WTC11 (cell line): ENCODE measurements around the gene WNT9B. TPM values are rescaled to one million over a fixed set of nuclear protein-coding genes. Genes with fewer than 3 reads are reported as not detected.

Source experiments
- ATAC-seq: fragments of 200-7000 bp; cut with Tn5 transposase; 2 replicates; pipeline ENCODE4 v1.10.0; 2021; ENCODE audit warnings: mild to moderate bottlenecking, moderate library complexity
- CTCF ChIA-PET: fragments of 300-600 bp; sonication (Branson Sonifier 250); formaldehyde crosslinking; loops from one replicate; lab custom pipeline; 2021; ENCODE audit warnings: antibody characterized with exemption; lab: Charles Lee
- POLR2A ChIA-PET: fragments of 350-600 bp; sonication (Branson Sonifier 250); formaldehyde crosslinking; loops from one replicate; lab custom pipeline; 2021; ENCODE audit warnings: antibody characterized with exemption; lab: Charles Lee
- DNase-seq: peaks from one replicate; pipeline ENCODE4 v3.0.0; 2021; ENCODE audit warnings: low spot score
- H3K27ac Mint-ChIP-seq: 2 replicates; pipeline ENCODE4 v1.8.0; 2021; ENCODE audit warnings: mixed read lengths
- H3K27me3 Mint-ChIP-seq: 2 replicates; pipeline ENCODE4 v1.8.0; 2021; ENCODE audit warnings: low read depth, mild to moderate bottlenecking, moderate library complexity, mixed read lengths
- H3K36me3 Mint-ChIP-seq: 2 replicates; pipeline ENCODE4 v1.8.0; 2021; ENCODE audit warnings: mixed read lengths
- H3K4me1 Mint-ChIP-seq: 2 replicates; pipeline ENCODE4 v1.8.0; 2022; ENCODE audit warnings: mixed read lengths
- H3K4me3 Mint-ChIP-seq: 2 replicates; pipeline ENCODE4 v1.8.0; 2021; ENCODE audit warnings: mild to moderate bottlenecking, moderate library complexity, mixed read lengths
- H3K9me3 Mint-ChIP-seq: 2 replicates; pipeline ENCODE4 v1.8.0; 2021; ENCODE audit warnings: mixed read lengths
- ARID4B ChIP-seq: sonication (generic); formaldehyde crosslinking; IDR thresholded peaks from 2 replicates; pipeline ENCODE4 v1.8.0; 2023; ENCODE audit warnings: missing genetic modification reagents, mild to moderate bottlenecking, borderline replicate concordance
- CDX4 ChIP-seq: fragments of 250-450 bp; sonication (Bioruptor Pico); IDR thresholded peaks from 2 replicates; pipeline ENCODE4 v1.9.0; 2021; ENCODE audit warnings: moderate library complexity, mild to moderate bottlenecking, inconsistent platforms, borderline replicate concordance
- CREB1 ChIP-seq: sonication (generic); formaldehyde crosslinking; IDR thresholded peaks from 2 replicates; pipeline ENCODE4 v1.8.0; 2023; ENCODE audit warnings: mild to moderate bottlenecking, missing genetic modification reagents
- ELF4 ChIP-seq: sonication (generic); formaldehyde crosslinking; IDR thresholded peaks from 2 replicates; pipeline ENCODE4 v1.8.1; 2022; ENCODE audit warnings: low read depth, mild to moderate bottlenecking, moderate library complexity, missing genetic modification reagents
- ERG ChIP-seq: fragments of 250-450 bp; sonication (Bioruptor Pico); IDR thresholded peaks from 2 replicates; pipeline ENCODE4 v1.8.0; 2021; ENCODE audit warnings: mild to moderate bottlenecking
- ESRRA ChIP-seq: sonication (generic); formaldehyde crosslinking; IDR thresholded peaks from 2 replicates; pipeline ENCODE4 v1.8.1; 2022; ENCODE audit warnings: mild to moderate bottlenecking, missing genetic modification reagents, borderline replicate concordance
- GABPB1 ChIP-seq: sonication (generic); formaldehyde crosslinking; IDR thresholded peaks from 2 replicates; pipeline ENCODE4 v1.8.1; 2023; ENCODE audit warnings: mild to moderate bottlenecking, missing genetic modification reagents
- GRHL2 ChIP-seq: fragments of 250-450 bp; sonication (Bioruptor Pico); IDR thresholded peaks from 2 replicates; pipeline ENCODE4 v1.8.0; 2022; ENCODE audit warnings: mild to moderate bottlenecking, moderate library complexity; ENCODE audit not compliant: insufficient replicate concordance, severe bottlenecking
- JAZF1 ChIP-seq: fragments of 250-450 bp; sonication (Bioruptor Pico); IDR thresholded peaks from 2 replicates; pipeline ENCODE4 v1.9.0; 2021; ENCODE audit warnings: moderate library complexity, mild to moderate bottlenecking, inconsistent platforms
- MLX ChIP-seq: sonication (generic); formaldehyde crosslinking; IDR thresholded peaks from 2 replicates; pipeline ENCODE4 v1.8.1; 2023; ENCODE audit warnings: mild to moderate bottlenecking, missing genetic modification reagents, moderate library complexity
- NFATC4 ChIP-seq: fragments of 250-450 bp; sonication (Bioruptor Pico); IDR thresholded peaks from 2 replicates; pipeline ENCODE4 v1.9.0; 2021; ENCODE audit warnings: mild to moderate bottlenecking
- NR2C2 ChIP-seq: sonication (generic); formaldehyde crosslinking; IDR thresholded peaks from 2 replicates; pipeline ENCODE4 v1.8.0; 2022; ENCODE audit warnings: mild to moderate bottlenecking, missing genetic modification reagents
- SMAD3 ChIP-seq: sonication (generic); formaldehyde crosslinking; IDR thresholded peaks from 2 replicates; pipeline ENCODE4 v1.8.0; 2022; ENCODE audit warnings: missing genetic modification reagents, mild to moderate bottlenecking, borderline replicate concordance
- SP1 ChIP-seq: sonication (generic); formaldehyde crosslinking; conservative IDR thresholded peaks from 2 replicates; pipeline ENCODE4 v1.8.1; 2022; ENCODE audit warnings: missing genetic modification reagents
- STAT6 ChIP-seq: sonication (generic); formaldehyde crosslinking; conservative IDR thresholded peaks from 2 replicates; pipeline ENCODE4 v1.8.1; 2023; ENCODE audit warnings: mild to moderate bottlenecking, low read depth, missing genetic modification reagents, moderate library complexity
- TEAD1 ChIP-seq: sonication (generic); formaldehyde crosslinking; IDR thresholded peaks from 2 replicates; pipeline ENCODE4 v1.8.0; 2022; ENCODE audit warnings: mild to moderate bottlenecking, missing genetic modification reagents
- USF1 ChIP-seq: sonication (generic); formaldehyde crosslinking; IDR thresholded peaks from 2 replicates; pipeline ENCODE4 v1.8.0; 2022; ENCODE audit warnings: mild to moderate bottlenecking, missing genetic modification reagents
- ZMAT4 ChIP-seq: fragments of 250-450 bp; sonication (Bioruptor Pico); IDR thresholded peaks from 2 replicates; pipeline ENCODE4 v1.9.0; 2021; ENCODE audit warnings: mild to moderate bottlenecking
- ZNF317 ChIP-seq: sonication (generic); formaldehyde crosslinking; IDR thresholded peaks from 2 replicates; pipeline ENCODE4 v1.8.1; 2023; ENCODE audit warnings: low read depth, mild to moderate bottlenecking, moderate library complexity, missing genetic modification reagents, borderline replicate concordance
- ZNF425 ChIP-seq: fragments of 250-450 bp; sonication (Bioruptor Pico); conservative IDR thresholded peaks from 2 replicates; pipeline ENCODE4 v1.9.0; 2021; ENCODE audit warnings: mild to moderate bottlenecking
- total RNA-seq: library from RNA; stranded (reverse); gene quantifications from 3 replicates; pipeline ENCODE4 v1.2.3, GENCODE V29; 2021

WNT9B gene
- total RNA-seq, 1 experiment from 2014 or later = 0.87 TPM

GRCh38 chr17:46881015-46881414, 29.6 kb downstream of the WNT9B start:
- CTCF ChIA-PET = no interaction called here
- ATAC-seq (no peak), DNase-seq (no peak)
- Mint-ChIP-seq H3K36me3 (no peaks in the 10 kb centered on the region), H3K9me3 (no peaks in the 10 kb centered on the region), H3K27me3 (no peaks in the 10 kb centered on the region), H3K4me3 (no peak overlapping the region), H3K27ac (no peak overlapping the region), H3K4me1 (0 out of 2 replicates have a peak, but pooled peaks cover 2% of the 10 kb centered on the region)
- TF ChIP-seq ZNF317 (no peak), CREB1 (CRISPR knock-in tag) (no peak), STAT6 (CRISPR knock-in tag) (no peak), ARID4B (CRISPR knock-in tag) (no peak), TEAD1 (CRISPR knock-in tag) (no peak)
- POLR2A ChIA-PET = no interaction called here

- POLR2A ChIA-PET = no interaction called here
- Mint-ChIP-seq H3K9me3 (no peaks in the 10 kb centered on the region), H3K4me3 (no peak overlapping the region)
- TF ChIP-seq NFATC4 (no peak), CDX4 (no peak), GRHL2 (no peak), USF1 (CRISPR knock-in tag) (no peak), MLX (CRISPR knock-in tag) (no peak), SMAD3 (no peak), ZNF425 (CRISPR knock-in tag) (no peak), ZMAT4 (CRISPR knock-in tag) (no peak), NR2C2 (CRISPR knock-in tag) (no peak), ELF4 (no peak), JAZF1 (CRISPR knock-in tag) (no peak), GABPB1 (CRISPR knock-in tag) (no peak), SP1 (CRISPR knock-in tag) (no peak), ESRRA (CRISPR knock-in tag) (no peak), ERG (CRISPR knock-in tag) (no peak)
- TF ChIP-seq, all 79 proteins: peak for 0
- H3K27ac Mint-ChIP-seq = no peak overlapping the region
- 0 out of 2 replicates have a peak, but pooled peaks cover 2% of the 10 kb centered on the region for H3K4me1 Mint-ChIP-seq
- no peak for DNase-seq
- H3K36me3 Mint-ChIP-seq = no peaks in the 10 kb centered on the region
- peaks cover 4% of the 10 kb centered on the region; the same call in 1 of the 2 replicates for H3K27me3 Mint-ChIP-seq
- ATAC-seq = no peak
- CTCF ChIA-PET = no interaction called here
Measured at GRCh38 chr17:46882666-46883065, 31.3 kb downstream of the WNT9B start.
